T-helper 1 cell treated with Interleukin-12 subunit alpha and Interleukin-12 subunit beta and Interleukin-4 antibody, amounts not matched to agents 30 ng/mL and 1 ng/mL, for 36 hours (primary cell): Measurements from ENCODE around the gene HAGHL. TPM values are rescaled to one million over a fixed set of nuclear protein-coding genes. Genes with fewer than 3 reads are reported as not detected.

Experiments used
- intact Hi-C: fragments of 100-400 bp; cut with micrococcal nuclease; formaldehyde crosslinking; loops from one replicate; pipeline ENCODE4 v1.15.1; 2024
- total RNA-seq: library from RNA; stranded (reverse); gene quantifications from 2 replicates; pipeline ENCODE4 v1.2.3, GENCODE V29; 2022

HAGHL gene
- total RNA-seq, 1 donor from 2014 or later: 5.1 TPM

DNA sequence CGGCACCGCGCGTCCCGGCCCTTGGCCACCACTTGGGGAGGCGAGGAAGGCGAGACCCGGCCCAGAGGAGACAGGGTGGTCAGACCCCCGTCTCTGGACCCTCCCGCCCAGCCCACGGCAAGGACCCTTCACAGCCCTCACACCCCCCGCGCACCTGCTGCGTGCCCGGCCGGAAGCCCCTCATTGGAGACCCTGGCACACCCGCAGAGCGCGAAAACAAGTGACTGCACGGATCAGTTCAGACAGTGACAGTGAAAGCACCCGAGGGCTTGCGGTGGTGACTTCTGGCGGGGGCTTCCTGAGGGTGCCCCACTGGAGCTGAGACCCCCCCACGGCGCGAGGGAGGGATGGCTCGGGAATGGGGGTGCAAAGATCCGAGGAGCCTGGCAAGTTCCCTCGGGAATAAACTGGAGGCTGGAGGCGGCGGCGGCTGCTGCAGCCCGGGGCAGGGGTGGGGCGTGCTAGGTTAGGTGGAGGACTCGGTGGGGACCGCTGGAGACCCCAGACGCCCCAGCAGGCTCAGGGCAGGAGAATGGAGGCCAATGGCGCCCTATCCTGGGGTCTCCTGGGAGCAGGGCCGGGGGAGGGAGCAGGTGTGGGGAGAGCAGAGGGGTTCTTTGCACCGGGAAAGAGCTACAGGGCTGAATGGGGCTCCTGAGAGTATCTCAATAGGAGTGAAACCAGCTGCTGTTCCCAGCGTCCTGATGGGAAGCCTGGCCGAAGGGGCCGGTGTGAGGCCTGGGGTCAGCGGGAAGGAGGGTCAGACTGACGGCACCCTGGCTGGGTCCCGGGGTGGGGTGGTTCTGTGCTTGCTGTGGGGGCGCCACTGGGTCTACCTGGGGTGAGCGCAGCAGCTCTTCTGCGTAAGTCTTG, 20.5 kb upstream of the HAGHL start:
- intact Hi-C loops: no loop called here

DNA sequence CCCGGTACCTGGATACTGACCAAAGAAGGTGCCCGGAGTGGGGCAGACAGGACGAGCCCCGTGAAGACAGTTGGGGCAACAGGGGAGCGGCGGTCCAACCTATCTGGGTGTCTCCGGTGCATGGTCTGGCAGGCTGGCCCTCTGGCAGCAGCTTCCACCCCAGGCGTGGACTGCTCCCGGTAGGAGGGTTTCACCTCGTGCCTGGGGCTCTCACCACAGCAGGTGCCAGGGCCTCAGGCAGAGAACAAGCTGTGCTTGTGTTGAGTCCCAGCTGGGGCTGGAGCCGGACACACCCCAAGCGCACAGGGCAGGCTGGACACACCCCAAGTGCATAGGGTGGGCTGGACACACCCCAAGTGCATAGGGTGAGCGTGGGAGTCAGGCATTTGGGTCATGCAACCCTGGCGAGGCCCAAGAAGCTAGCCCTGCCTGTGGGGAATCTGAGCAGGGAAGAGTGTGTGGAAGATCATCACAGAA, 19.8 kb upstream of the HAGHL start:
- intact Hi-C loops: no loop called here

DNA sequence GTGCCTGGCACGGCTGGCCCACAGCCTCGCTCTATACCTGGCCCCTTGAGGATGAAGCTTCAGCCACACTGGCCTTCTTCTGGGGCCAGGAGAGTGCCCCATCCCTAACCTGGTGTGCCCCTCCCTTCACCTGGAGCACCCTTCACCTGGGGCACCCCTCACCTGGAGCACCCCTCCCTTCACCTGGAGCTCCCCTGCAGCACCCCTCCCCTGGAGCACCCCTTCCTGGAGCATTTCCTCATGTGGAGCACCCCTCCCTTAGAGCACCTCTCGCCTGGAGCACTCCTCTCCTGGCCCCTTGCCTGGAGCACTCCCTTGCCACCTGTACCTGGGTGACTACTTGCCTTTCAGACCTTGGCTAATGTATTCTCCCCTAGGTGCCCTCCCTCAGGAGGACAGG, 18.9 kb upstream of the HAGHL start:
- intact Hi-C loops: no loop called here

DNA sequence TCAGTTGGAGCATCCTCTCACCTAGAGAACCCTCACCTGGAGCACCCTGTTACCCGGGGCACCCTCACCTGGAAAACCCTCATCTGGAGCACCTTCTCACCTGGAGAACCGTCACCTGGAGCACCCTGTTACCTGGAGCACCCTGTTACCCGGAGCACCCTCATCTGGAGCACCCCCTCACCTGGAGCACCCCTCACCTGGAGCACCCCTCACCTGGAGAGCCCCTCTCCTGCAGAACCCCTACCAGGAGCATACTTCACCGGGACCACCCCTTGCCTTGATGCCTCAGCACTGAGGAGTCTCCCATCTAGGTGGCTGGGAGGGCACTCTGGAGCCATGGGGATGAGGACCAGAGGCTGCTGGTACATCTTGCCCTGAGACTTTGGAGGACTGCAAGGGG, 17.9 kb upstream of the HAGHL start:
- intact Hi-C loops: no loop called here

DNA sequence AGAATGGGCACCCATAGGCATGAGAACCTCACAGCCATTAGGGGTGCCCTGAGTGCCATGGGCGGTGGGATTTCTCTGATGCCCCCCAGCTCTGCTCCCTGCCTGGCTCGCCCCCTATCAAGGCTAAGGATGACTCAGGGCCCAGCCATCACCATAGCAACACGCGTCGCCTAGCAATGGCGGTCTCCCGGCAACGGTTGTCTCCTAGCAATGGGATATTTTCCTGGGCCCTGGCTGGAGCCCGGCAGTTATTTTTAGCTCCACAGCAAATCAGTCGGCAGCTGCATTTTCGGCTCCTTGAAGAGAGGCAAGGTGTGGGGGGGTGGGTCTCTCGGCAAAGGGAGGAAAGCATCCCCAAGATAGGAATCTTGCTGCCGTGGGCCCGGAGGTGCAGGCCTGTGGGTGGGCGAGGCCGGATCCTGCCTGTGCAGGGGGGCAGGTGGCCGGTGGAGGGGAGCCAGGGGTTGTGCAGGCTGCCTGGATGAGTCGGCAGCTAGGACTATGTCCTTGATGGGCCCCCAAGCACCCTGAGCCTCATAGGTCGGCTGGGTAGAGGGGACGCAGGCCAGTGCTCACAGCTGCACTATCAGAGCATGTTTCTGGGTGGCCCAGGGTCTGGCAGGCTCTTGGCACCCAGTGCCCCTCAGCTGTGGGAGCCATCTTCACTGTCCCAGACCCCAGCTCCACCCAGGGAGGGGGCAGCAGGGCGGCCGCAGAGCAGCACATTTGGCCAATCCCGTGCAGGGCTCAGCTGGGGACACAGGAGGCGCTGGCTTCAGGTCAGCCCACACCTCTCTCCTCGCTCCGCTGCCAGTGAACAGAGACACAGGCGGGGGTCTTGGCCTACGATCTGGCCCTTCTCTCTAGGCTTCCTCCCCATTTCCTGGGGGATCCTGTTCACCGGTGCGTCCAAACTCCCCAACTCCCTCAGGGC, 17.1 kb upstream of the HAGHL start:
- intact Hi-C loops: loop anchor here (5.0 kb wide), 1 partner anchor 347 kb away; no protein-coding TSS in a partner anchor

DNA sequence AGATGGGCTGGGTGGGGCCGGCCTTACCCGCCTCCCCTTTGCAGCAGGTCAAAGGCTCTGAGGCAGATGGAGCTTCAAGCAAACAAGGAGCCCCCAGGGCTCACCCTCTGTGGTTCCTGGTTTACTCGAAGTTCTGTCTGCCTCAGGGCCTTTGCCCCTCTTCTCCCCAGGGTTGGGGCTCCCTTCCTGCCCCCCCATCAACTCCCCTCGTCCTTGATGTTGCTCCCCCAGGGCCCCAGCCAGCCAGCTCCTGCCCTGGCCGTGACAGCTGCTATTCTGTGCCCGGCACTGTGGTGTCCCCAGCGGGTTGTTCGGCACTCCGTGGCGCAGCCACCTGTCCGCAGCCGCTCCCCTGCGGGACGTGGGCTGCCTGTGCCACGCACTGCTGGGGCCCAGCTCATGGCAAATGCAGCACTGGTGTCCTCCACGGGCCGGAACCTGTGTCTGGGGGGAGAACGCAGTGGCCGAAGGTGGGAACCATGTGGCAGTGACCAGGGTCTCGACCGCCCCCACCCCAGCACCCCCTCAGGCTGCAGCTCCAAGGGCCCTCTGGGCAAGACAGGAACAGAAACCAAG, 16.3 kb upstream of the HAGHL start:
- intact Hi-C loops: loop anchor here (1.0 to 5.0 kb wide), 3 partner anchors 23 to 347 kb away; no protein-coding TSS in a partner anchor

DNA sequence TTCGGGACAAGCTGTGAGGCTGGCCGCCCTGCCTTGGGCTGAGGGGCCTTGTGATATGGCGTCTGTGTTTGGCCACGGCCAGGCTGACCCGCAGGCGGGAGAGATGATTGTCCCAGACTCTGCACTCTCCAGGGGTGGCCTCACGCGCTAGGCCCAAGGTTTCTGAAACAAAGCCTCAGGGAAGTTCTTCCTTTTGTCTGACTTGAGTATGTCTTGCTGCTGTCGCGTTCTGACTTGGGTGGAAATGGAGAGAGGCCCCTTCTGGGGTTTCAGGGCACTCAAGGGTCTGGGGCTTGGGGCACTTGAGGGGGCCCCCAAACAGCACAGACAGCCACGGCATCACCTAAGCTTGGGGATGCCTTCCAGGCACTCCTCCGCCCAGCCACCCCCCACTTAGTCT, 15.8 kb upstream of the HAGHL start:
- intact Hi-C loops: loop anchor here (1.0 to 5.0 kb wide), 3 partner anchors 22 to 346 kb away; no protein-coding TSS in a partner anchor

DNA sequence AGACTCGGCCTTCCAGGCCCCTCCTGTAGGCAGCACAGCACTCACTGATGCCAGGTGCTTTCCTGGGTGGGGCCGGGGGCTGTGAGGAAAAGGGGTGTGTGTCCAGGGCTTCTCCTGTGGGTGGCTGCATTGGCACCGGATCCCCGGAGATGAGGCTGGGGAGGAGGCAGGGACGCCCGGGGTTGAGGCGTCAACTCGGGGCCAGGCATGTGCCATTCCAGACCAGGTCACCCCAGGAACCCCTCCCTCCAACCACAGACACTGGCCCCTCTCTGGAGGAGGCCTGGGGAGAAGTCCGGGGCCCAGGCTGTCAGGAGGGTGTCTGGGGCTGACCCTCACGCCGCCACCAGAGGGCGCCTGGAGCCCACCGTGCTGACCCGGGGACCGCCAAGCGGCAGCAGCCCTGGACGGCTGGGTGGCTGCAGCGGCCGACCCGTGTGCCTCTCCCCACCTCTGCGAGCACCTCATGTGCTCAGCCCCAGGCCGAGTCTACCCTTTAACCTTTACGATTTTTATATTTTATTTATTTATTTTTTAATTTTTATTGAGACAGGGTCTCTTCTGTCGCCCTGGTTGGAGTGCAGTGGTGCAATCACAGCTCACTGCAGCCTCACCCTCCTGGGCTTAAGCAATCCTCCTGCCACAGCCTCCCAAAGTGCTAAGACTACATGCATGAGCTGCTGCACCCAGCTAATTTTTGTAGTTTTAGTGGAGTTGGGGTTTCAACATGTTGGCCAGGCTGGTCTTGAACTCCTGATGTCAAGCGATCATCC, 15.2 kb upstream of the HAGHL start:
- intact Hi-C loops: loop anchor here (1.0 to 5.0 kb wide), 4 partner anchors 22 to 391 kb away; no protein-coding TSS in a partner anchor

DNA sequence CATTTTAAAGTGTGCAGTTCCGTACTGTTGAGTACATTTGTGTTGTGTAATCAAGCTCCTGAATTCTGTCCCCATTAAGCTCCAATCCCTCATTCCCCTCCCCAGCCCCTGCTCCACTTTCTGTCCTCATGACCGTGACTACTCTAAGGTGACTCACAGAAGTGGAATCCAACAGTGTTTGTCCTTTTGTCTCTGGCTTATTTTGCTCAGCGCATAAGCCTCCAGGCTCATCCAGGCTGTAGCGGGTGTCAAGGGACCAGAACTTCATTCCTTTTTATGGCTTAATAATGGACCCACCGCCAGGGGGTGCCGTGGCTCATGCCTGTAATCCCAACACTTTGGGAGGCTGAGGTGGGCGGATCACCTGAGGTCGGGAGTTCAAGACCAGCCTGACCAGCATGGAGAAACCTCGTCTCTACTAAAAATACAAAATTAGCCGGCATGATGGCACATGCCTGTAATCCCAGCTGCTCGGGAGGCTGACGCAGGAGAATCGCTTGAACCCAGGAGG, 14.1 kb upstream of the HAGHL start:
- intact Hi-C loops: loop anchor here (2.0 to 5.0 kb wide), 2 partner anchors 345 to 390 kb away; no protein-coding TSS in a partner anchor

DNA sequence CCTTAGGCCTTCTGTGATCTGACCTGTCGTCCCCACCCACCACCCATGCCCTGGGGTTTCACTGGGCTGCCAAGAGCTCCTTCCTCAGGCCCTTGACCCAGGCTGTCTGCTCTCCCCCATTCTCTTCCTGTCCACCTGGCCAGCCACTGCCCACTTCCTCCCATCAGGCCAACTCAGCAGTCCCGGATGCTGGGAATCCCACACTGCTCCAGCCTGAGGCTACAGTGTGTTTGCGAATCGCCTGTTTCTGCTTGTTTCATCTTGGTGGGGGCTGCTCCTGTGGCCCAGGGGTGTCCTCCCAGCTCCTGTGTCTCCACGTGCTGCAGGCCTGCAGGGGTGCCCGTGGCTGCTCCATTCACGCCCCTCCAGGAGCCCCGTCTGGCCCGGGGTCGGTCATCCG, 12.8 kb upstream of the HAGHL start:
- intact Hi-C loops: loop anchor here (1.0 to 5.0 kb wide), 3 partner anchors 26 to 343 kb away; partner anchors contain the start of gene CIAO3

DNA sequence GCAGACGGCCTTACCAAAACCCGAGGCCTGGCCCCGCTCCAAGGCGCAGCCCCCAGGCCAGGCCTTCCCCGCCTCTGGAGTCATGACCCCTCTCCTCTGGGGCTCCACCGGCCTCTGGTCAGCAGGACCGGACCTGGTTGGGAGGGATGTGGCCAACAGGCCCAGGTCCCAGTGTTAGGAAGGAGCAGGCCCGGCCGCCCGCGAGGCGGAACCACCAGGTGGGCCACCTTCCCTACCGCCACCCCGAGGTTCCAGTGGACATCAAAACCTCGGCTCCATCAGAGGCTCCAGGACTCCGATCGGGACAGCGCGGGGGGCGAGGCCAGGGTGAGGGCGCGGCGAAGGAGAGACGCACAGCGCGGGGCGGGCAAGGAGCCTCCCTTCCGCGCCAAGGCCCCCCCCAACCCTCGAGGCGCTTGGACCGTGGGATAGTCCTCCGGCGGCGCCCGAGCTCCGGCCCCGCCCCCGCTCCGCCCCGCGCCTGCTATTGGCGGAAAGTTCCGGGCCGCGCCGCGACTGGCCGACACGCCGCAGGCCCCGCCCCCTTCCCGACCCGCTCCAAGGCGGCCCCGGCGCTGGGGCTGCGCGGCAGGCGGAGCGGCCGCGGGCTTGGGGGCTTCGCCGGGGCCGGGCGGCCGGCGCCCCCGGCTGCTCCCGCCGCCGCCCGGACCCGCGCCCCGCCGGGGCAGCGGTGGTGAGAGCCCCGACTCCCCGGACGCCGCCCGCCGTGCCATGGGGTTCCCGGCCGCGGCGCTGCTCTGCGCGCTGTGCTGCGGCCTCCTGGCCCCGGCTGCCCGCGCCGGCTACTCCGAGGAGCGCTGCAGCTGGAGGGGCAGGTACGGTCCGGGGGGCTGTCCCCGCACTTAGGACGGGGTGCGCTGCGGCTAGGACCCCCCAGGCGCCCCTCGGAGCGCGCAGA, 12.1 kb upstream of the HAGHL start, which contains the start of gene METRN:
METRN (plus strand) TSS at position 561 of the 919 bp plus-strand sequence; CDS start at position 733, 172 bp downstream.
- intact Hi-C loops: loop anchor here (1.0 to 5.0 kb wide), 3 partner anchors 25 to 342 kb away; partner anchors contain the start of gene CIAO3

DNA sequence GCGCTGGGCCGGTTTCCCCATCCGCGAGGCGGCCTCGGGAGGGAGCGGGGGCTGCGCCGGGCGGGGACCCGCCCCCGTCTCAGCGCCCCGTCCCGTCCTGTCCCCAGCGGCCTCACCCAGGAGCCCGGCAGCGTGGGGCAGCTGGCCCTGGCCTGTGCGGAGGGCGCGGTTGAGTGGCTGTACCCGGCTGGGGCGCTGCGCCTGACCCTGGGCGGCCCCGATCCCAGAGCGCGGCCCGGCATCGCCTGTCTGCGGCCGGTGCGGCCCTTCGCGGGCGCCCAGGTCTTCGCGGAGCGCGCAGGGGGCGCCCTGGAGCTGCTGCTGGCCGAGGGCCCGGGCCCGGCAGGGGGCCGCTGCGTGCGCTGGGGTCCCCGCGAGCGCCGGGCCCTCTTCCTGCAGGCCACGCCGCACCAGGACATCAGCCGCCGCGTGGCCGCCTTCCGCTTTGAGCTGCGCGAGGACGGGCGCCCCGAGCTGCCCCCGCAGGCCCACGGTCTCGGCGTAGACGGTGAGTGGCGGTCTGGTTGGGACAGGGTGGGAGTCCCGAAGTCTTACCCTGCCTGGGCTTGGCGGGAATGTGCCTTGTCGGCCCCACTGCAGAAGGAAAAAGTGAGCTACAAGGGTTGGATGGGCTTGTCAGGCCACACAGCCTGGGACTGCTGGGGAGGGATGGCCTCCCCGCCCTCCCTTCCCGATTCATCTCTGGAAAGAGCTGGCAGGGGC, 11.3 kb upstream of the HAGHL start:
- intact Hi-C loops: no loop called here

DNA sequence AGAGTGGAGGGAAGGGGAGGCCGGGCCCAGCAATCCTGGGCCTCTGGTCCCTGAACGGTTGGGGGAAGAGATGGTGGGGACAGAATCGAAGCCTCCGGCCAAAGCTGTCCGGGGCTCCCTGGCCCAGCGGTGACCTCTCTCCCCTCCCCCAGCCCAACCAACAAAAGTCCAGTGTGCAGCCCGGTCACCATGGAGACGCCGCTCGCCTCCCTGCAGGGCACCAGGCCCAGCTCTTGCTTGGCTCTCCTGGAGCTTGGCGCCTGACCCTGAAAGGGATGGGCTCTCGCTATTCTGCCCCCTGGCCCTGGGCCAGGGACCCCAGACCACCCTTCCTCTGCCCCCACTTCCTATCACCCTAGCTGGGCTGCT, 10.7 kb upstream of the HAGHL start:
- intact Hi-C loops: no loop called here

DNA sequence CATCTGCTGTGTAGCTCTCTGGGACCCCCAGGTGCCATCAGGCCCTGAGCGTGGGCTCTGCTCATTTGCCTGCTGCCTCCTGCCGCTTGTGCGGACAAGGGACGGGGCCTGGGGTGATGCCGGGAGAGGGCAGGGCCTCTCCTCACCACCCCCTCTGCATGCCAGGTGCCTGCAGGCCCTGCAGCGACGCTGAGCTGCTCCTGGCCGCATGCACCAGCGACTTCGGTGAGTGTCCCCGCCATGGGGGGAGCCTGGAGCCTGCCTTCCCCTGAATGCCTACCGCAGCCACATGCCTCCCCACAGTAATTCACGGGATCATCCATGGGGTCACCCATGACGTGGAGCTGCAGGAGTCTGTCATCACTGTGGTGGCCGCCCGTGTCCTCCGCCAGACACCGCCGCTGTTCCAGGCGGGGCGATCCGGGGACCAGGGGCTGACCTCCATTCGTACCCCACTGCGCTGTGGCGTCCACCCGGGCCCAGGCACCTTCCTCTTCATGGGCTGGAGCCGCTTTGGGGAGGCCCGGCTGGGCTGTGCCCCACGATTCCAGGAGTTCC, 10.1 kb upstream of the HAGHL start:
- intact Hi-C loops: no loop called here

DNA sequence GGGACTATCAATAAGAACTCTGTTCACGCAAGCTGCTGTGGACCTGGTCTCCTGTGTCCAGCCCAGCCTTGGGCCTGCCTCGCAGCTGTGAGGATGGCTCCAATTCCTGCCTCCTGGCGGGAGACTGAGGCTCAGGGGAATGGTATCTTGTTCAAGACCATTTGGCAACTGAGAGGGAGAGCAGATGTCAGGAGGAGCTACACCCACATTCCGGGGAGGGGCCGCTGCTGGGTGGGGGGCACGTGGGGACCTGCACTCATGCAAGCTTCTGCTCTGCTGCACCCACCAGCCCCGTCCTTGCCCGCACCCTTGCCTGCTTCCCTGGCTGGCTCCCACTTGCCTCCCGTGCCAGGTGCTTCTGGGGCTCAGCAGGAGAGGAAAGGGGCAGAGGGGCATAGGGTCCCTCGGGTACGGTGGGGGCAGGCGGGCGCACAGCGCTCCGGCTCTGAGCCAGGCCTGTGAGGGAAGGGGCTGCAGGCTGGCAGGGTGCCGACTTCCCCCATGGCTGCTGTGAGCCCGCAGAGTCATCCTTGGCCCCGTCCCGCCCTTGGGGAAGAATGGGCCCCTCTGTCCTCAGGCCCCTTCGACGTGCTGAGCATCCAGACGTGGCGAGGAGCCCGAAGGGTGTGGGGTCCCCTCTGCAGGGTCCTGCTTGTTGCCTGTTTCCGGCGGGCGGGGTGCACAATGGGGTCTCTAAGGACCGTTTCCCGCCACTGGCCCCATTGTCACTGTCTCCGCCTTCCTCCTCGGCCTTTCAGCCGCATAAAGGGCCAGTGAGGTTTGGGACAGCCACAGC, 9.3 kb upstream of the HAGHL start:
- intact Hi-C loops: no loop called here

DNA sequence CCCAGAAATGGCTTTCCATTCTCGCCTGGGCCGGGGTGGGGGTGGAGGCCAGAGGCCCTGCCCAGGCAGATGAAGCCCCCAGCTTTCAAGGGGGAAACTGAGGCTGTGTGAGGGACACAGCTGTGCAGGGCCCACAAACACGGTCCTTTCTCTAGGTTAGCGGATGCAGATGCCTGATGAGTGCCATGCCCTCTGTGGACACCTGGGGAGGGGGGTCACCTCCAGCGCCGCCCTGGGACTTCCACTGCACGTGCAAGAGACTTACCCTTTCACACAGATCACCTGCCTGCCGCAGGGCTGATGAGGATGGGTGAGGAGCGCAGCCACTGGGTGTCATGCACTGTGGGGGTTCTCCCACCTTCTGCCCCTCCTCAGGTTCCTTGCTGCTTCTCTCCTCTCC, 8.5 kb upstream of the HAGHL start:
- intact Hi-C loops: no loop called here

DNA sequence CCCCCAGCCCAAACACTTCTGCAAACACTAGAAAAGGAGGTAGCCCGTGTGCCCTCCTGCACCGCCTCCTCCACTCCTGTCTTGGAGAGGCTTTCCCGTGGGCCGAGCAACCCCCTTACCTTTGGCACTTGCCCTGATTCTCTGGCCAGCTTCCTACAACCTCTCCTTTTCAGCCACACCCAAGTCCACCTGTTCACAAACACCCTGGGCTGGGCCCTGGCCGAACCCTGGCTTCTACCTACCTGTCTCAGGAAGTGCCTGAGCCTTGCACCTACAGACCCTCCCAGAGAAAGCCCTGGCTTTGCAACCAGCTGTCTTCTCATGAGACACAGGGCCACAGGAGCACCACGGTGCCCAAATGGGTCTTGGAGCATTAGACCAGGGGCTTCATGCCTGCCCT, 8.0 kb upstream of the HAGHL start:
- intact Hi-C loops: no loop called here
